Measurements from ENCODE around the gene OTULINL.

The OTULINL gene

DNA sequence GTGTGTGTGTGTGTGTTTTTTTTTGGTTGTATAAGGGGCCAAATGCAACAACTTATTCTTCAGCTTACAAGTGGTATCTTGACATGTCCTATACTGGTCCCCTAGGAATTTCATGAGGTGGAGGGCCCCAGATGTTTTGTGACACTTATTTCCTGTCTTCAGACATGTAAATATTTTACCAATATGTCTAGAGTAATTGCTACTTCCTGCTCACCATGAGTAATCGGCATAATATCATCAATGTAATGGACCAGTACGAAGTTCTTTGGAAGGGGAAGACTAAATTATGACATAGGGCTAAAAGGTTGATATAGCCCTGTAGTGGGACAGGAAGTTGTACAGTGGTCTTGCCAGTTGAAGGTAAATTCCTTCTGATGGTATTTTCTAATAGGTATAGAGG, 79.2 kb downstream of the OTULINL start:
- H4K8ac ChIP-seq (ENCODE audit: low read depth, low read length), result no peak overlapping the region
- no peak overlapping the region for H2BK5ac ChIP-seq (ENCODE audit: low read depth, low read length, poor library complexity)
- DNase-seq, result no peak
- H3K18ac ChIP-seq (ENCODE audit: low read length), result no peak overlapping the region
- no peaks in the 10 kb centered on the region for H3K9me3 ChIP-seq (ENCODE audit: insufficient read depth, low read depth, low read length)
- H2AFZ ChIP-seq (ENCODE audit: insufficient read depth, low read length, poor library complexity), result no peak overlapping the region
- H3K9ac ChIP-seq (ENCODE audit: low read length), result no peak overlapping the region
- no peak overlapping the region for H3K4me3 ChIP-seq (ENCODE audit: low read depth, low read length)
- no CpG with 5 or more reads among the region's 2 CpGs for WGBS (ENCODE audit: extremely low coverage, insufficient coverage, insufficient read length)
- no peak overlapping the region for H3K4me2 ChIP-seq (ENCODE audit: low read length)
- no peaks in the 10 kb centered on the region for H3K36me3 ChIP-seq (ENCODE audit: control insufficient read depth in 1 of 2, insufficient read depth in 2 of 2, low read length in 2 of 2)
- no peak overlapping the region for H3K14ac ChIP-seq (ENCODE audit: low read length)
- peaks cover 8% of the 10 kb centered on the region for H3K79me1 ChIP-seq (ENCODE audit: low read length)
- H2AK5ac ChIP-seq (ENCODE audit: low read length), result no peak overlapping the region
- H3K23ac ChIP-seq (ENCODE audit: low read length), result no peak overlapping the region
- H4K12ac ChIP-seq (ENCODE audit: low read depth, low read length), result no peak overlapping the region
- H3K27me3 ChIP-seq (ENCODE audit: insufficient read depth, low read length), result no peaks in the 10 kb centered on the region
- no peak overlapping the region for H4K91ac ChIP-seq (ENCODE audit: low read depth, low read length)
- H3K79me2 ChIP-seq (ENCODE audit: control insufficient read depth, insufficient read depth, low read length, poor library complexity), result peaks cover 4% of the 10 kb centered on the region
- H3K27ac ChIP-seq (ENCODE audit: low read depth, low read length), result no peak overlapping the region
- no peak overlapping the region for H2BK12ac ChIP-seq (ENCODE audit: low read length)
- no peak overlapping the region for H3K4ac ChIP-seq (ENCODE audit: low read depth, low read length)
- peaks cover under 1% of the 10 kb centered on the region in 2 experiments for H3K4me1 ChIP-seq (ENCODE audit: control insufficient read depth in 1 of 2, insufficient read depth in 2 of 2, low read length in 2 of 2)
- no peak overlapping the region for H2BK120ac ChIP-seq (ENCODE audit: insufficient read depth, low read length, poor library complexity)

Data from trophoblast cell (in vitro differentiated cells and primary cell).